Measurements from ENCODE around the gene PARP2. TPM values are rescaled to one million over a fixed set of nuclear protein-coding genes. Genes with fewer than 3 reads are reported as not detected.

The PARP2 gene
- total RNA-seq, 1 experiment from 2014 or later, result 38.3 TPM

GRCh38 chr14:20327005-20327869, 16.2 kb upstream of the PARP2 start:
- ATAC-seq (peak; percentile 45; the same call in 1 of the 2 replicates), DNase-seq (peak; percentile 81)
- Histone ChIP-seq H2AFZ (ENCODE audit: low read length) (no peak overlapping the region), H3K27ac (ENCODE audit: low read length) (no peak overlapping the region), H3K9ac (ENCODE audit: low read length) (no peak overlapping the region), H3K9me2 (replicated peaks; ENCODE audit: low read length) (no peaks in the 10 kb centered on the region), H4K20me1 (ENCODE audit: low read length) (peaks cover 10% of the 10 kb centered on the region; the same call in 1 of the 2 replicates), H3K4me2 (ENCODE audit: low read length) (peak overlapping the region; percentile 27; the same call in 1 of the 2 replicates), H3F3A (ENCODE audit: low read length, unreplicated experiment) (no peaks in the 10 kb centered on the region), H3K27me3 (ENCODE audit: low read length) (no peaks in the 10 kb centered on the region), H3K9me3 (ENCODE audit: low read length) (no peaks in the 10 kb centered on the region), H3K4me3 (ENCODE audit: low read length) (no peak overlapping the region), H3K79me2 (ENCODE audit: low read length) (peaks cover 47% of the 10 kb centered on the region), H3K36me3 (ENCODE audit: low read depth, low read length) (peaks cover 35% of the 10 kb centered on the region), H3K4me1 (ENCODE audit: insufficient read depth, low read length) (peaks cover 7% of the 10 kb centered on the region)
- no TSS peak for BruUV-seq (replicated peaks)
- intact Hi-C loops (cut with micrococcal nuclease), result loop anchor here (1.0 to 5.0 kb wide), 3 partner anchors 85 to 282 kb away; partner anchors contain the start of gene TEP1
- POLR2A ChIA-PET (ENCODE audit: unreplicated experiment), result interaction anchor here (0.9 kb wide), 1 partner anchor 16 kb away, joined by 7 read pairs; the partner anchor contains the start of gene PARP2
- CTCF ChIA-PET, result interaction anchor here (0.6 to 1.2 kb wide), 3 partner anchors 16 to 287 kb away, joined by 3 to 6 read pairs (median 3); partner anchors contain the start of gene PARP2
- TF ChIP-seq EZH2phosphoT487 (IDR thresholded peaks at IDR 0.05; ENCODE audit: borderline replicate concordance, low read length), result no peak
- peak; percentile 88 for TF ChIP-seq CTCF (conservative IDR thresholded peaks at IDR 0.05; ENCODE audit: low read depth, low read length)

GRCh38 chr14:20328705-20329104, 14.7 kb upstream of the PARP2 start:
- H3K79me2 ChIP-seq (ENCODE audit: low read length), result peaks cover 56% of the 10 kb centered on the region
- H3K27me3 ChIP-seq (ENCODE audit: low read length), result no peaks in the 10 kb centered on the region
- no peak overlapping the region for H3K9ac ChIP-seq (ENCODE audit: low read length)
- no peak overlapping the region for H3K4me2 ChIP-seq (ENCODE audit: low read length)
- H3K27ac ChIP-seq (ENCODE audit: low read length), result no peak overlapping the region
- TF ChIP-seq EZH2 (IDR thresholded peaks at IDR 0.05; ENCODE audit: low read length, unreplicated experiment) (no peak), EZH2phosphoT487 (IDR thresholded peaks at IDR 0.05; ENCODE audit: borderline replicate concordance, low read length) (no peak), CTCF (conservative IDR thresholded peaks at IDR 0.05; ENCODE audit: low read depth, low read length) (no peak)
- ATAC-seq (no peak), DNase-seq (no peak)
- H3K4me1 ChIP-seq (ENCODE audit: insufficient read depth, low read length), result peaks cover 10% of the 10 kb centered on the region
- no TSS peak for BruUV-seq (replicated peaks)
- H3K36me3 ChIP-seq (ENCODE audit: low read depth, low read length), result peaks cover 33% of the 10 kb centered on the region
- H3K4me3 ChIP-seq (ENCODE audit: low read length), result no peak overlapping the region
- peaks cover 10% of the 10 kb centered on the region; the same call in 1 of the 2 replicates for H4K20me1 ChIP-seq (ENCODE audit: low read length)
- intact Hi-C loops (cut with micrococcal nuclease), result loop anchor here (5.0 kb wide), 2 partner anchors 84 to 204 kb away; partner anchors contain the start of gene TEP1
- no peaks in the 10 kb centered on the region for H3K9me3 ChIP-seq (ENCODE audit: low read length)
- ChIA-PET POLR2A (ENCODE audit: unreplicated experiment) (interaction anchor here (0.7 to 0.9 kb wide), 2 partner anchors 14 to 15 kb away, joined by 3 to 7 read pairs; partner anchors contain the start of gene PARP2), CTCF (interaction anchor here (1.2 kb wide), 1 partner anchor 15 kb away, joined by 6 read pairs; the partner anchor contains the start of gene PARP2)
- no peaks in the 10 kb centered on the region for H3K9me2 ChIP-seq (replicated peaks; ENCODE audit: low read length)
- H2AFZ ChIP-seq (ENCODE audit: low read length), result no peak overlapping the region
- H3F3A ChIP-seq (ENCODE audit: low read length, unreplicated experiment), result no peaks in the 10 kb centered on the region

Measured in PC-3 (cell line).